GM19397 (cell line): Measurements from ENCODE around the gene ASPG.

Experiments used
- ATAC-seq: cut with Tn5 transposase; IDR thresholded peaks from one replicate; pipeline ENCODE4 v1.9.1; 2021; ENCODE audit warnings: mild to moderate bottlenecking, moderate library complexity; ENCODE audit not compliant: unreplicated experiment

ASPG gene

GRCh38 chr14:104116288-104116755 lies 30.8 kb downstream of the ASPG start:
- ATAC-seq, result no peak

- no peak for ATAC-seq
These were observed 31.3 kb downstream of the ASPG start for GRCh38 chr14:104116756-104117340.

GRCh38 chr14:104117341-104118005 lies 32.0 kb downstream of the ASPG start:
- ATAC-seq, result no peak

- ATAC-seq, result no peak
These were observed 32.7 kb downstream of the ASPG start for GRCh38 chr14:104118006-104118844.

GRCh38 chr14:104119119-104119487 lies 33.6 kb downstream of the ASPG start:
- no peak for ATAC-seq

GRCh38 chr14:104119488-104120251 lies 34.2 kb downstream of the ASPG start:
- ATAC-seq, result no peak

GRCh38 chr14:104120281-104120741 lies 34.8 kb downstream of the ASPG start:
- no peak for ATAC-seq

- no peak for ATAC-seq
These were observed 35.6 kb downstream of the ASPG start for GRCh38 chr14:104121142-104121541.

GRCh38 chr14:104123879-104124278 lies 38.4 kb downstream of the ASPG start:
- ATAC-seq, result no peak

GRCh38 chr14:104125011-104125410 lies 39.5 kb downstream of the ASPG start:
- ATAC-seq, result no peak

GRCh38 chr14:104126753-104127152 lies 41.3 kb downstream of the ASPG start:
- no peak for ATAC-seq

GRCh38 chr14:104128981-104129380 lies 43.5 kb downstream of the ASPG start:
- no peak for ATAC-seq

- no peak for ATAC-seq
These were observed 44.1 kb downstream of the ASPG start for GRCh38 chr14:104129556-104129955.

- no peak for ATAC-seq
These were observed 45.6 kb downstream of the ASPG start for GRCh38 chr14:104130974-104131651.

- no peak for ATAC-seq
These were observed 46.6 kb downstream of the ASPG start for GRCh38 chr14:104131968-104132732.

GRCh38 chr14:104132981-104133380 lies 47.5 kb downstream of the ASPG start:
- ATAC-seq, result no peak

GRCh38 chr14:104133496-104133895 lies 48.0 kb downstream of the ASPG start:
- no peak for ATAC-seq

GRCh38 chr14:104134061-104134965 lies 48.8 kb downstream of the ASPG start:
- no peak for ATAC-seq
